ENCODE results near the gene PGAP2. TPM values are rescaled to one million over a fixed set of nuclear protein-coding genes. Genes with fewer than 3 reads are reported as not detected.

PGAP2 gene
- total RNA-seq, 6 donors from 2014 or later = 19.5 to 106 (median 25.2) TPM

DNA sequence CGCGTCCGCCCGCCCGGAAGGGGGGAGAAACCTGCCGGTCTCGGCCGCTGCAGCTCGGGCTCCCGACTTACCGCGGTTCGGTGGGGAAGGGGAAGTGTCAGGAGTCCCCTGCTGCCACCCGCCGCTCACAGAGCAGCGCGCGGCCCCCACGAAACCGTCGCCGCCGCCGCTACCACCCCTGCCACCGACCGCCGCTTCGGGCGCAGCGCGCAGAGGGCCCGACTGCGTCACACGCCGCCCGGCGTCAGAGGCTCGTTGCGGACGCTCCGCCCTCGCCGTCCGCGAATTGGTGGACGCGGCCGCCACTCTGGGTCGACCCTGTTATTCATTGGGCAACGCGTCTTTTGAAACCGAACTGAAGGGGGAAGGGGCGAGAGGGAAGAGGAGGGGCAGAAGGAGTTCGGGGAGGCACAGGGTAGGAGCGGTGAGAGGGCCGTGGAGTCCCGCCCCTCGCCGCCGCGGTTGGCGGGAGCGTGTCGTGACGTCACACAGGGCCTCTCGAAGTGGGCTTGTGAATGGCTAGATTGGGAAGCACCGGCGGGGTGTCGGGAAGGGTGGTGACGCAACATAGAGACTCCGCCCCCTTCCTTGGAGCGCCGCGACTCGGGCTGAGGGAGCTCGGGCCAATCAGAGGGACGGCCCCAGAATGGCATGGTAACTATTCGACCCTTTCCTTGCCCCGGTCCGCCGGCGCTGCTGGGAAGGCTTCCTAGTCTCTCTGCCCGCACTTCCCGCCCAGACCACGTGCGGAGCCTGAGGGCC lies 10.8 kb upstream of the PGAP2 start, which contains the start of gene NUP98:
NUP98 (minus strand) TSS at position 226 of the 762 bp plus-strand sequence. CDS start 15,437 bp downstream, outside the sequence.
- Histone ChIP-seq H3K36me3 (peaks cover 7 to 18% (median 11%) of the 10 kb centered on the region in 4 donors), H3K9me3 (no peaks in the 10 kb centered on the region), H3K4me3 (peak within 1 kb of the TSS; percentile 70 to 99 (median 86)), H3K27me3 (no peaks in the 10 kb centered on the region), H3K4me1 (peaks cover 24 to 35% (median 30%) of the 10 kb centered on the region in 4 donors), H3K27ac (peak within 1 kb of the TSS; percentile 95 to 100 (median 98))
- ATAC-seq (ENCODE audit: low FRiP score in 2 of 2) (peak; percentile 97 to 99), DNase-seq (peak; percentile 100)
- TF ChIP-seq, protein P1, sequence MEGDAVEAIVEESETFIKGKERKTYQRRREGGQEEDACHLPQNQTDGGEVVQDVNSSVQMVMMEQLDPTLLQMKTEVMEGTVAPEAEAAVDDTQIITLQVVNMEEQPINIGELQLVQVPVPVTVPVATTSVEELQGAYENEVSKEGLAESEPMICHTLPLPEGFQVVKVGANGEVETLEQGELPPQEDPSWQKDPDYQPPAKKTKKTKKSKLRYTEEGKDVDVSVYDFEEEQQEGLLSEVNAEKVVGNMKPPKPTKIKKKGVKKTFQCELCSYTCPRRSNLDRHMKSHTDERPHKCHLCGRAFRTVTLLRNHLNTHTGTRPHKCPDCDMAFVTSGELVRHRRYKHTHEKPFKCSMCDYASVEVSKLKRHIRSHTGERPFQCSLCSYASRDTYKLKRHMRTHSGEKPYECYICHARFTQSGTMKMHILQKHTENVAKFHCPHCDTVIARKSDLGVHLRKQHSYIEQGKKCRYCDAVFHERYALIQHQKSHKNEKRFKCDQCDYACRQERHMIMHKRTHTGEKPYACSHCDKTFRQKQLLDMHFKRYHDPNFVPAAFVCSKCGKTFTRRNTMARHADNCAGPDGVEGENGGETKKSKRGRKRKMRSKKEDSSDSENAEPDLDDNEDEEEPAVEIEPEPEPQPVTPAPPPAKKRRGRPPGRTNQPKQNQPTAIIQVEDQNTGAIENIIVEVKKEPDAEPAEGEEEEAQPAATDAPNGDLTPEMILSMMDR (IDR thresholded peaks at IDR 0.05) = peak in 4 of 6 experiments; percentile 4 to 53 (median 44)
- peak in 2 of 4 donors; percentile 55 to 67 for TF ChIP-seq EP300 (IDR thresholded peaks at IDR 0.05)
- TF ChIP-seq POLR2AphosphoS5 (IDR thresholded peaks at IDR 0.05) = peak; percentile 99 to 100
- TF ChIP-seq POLR2A (IDR thresholded peaks at IDR 0.05) = peak; percentile 97 to 100 (median 100)
- WGBS, 2 donors = 0% methylated on average over 36 to 68 of the region's 86 CpGs

DNA sequence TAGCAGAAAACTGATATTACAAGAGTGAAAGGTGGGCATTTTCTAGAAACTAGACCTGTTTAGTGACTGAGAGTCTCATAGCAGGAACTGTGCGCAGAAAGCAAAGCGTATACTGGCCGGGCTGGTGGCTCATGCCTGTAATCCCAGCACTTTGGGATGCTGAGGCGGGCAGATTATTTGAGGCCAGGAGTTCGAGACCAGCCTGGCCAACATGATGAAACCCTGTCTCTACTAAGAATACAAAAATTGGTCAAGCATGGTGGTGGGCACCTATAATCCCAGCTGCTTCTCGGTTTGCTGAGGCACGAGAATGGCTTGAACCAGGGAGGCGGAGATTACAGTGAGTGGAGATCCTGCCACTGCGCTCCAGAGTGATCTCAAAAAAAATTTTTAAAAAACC lies 9.2 kb upstream of the PGAP2 start:
- H3K27ac ChIP-seq = no peak overlapping the region
- TF ChIP-seq POLR2A (IDR thresholded peaks at IDR 0.05) = no peak
- TF ChIP-seq EP300 (IDR thresholded peaks at IDR 0.05) = no peak
- TF ChIP-seq, protein P1 (IDR thresholded peaks at IDR 0.05) = no peak
- TF ChIP-seq POLR2AphosphoS5 (IDR thresholded peaks at IDR 0.05) = no peak
- H3K36me3 ChIP-seq = peaks cover 0 to 2% (median under 1%) of the 10 kb centered on the region in 4 donors
- no peak overlapping the region for H3K4me3 ChIP-seq
- H3K4me1 ChIP-seq = peaks cover 24 to 35% (median 29%) of the 10 kb centered on the region in 4 donors
- DNase-seq = no peak
- no peaks in the 10 kb centered on the region for H3K27me3 ChIP-seq
- WGBS, 2 donors = 97 to 98% methylated on average over 9 of the region's 9 CpGs
- no peak for ATAC-seq (ENCODE audit: low FRiP score in 2 of 2)
- H3K9me3 ChIP-seq = no peaks in the 10 kb centered on the region

DNA sequence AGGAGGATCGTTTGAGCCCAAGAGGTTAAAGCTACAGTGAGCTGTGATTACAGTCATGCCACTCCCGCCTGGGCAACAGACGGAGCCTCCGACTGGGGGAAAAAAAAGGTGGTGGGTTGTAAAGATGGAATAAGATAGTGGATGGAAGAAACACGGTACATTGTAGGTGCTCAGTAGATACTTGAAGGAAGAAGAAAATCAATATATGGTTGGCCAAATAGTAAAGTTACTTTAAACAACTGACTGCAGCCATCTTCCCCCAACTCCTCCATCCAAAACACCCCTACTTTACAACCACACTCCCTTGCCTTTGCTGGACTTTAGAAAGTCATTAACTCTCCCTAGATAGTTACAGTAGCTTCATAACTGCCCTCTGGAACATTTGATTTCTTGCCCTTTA lies 8.5 kb upstream of the PGAP2 start:
- Histone ChIP-seq H3K36me3 (no peaks in the 10 kb centered on the region), H3K4me1 (peaks cover 16 to 27% (median 21%) of the 10 kb centered on the region in 4 donors), H3K27ac (no peak overlapping the region), H3K27me3 (no peaks in the 10 kb centered on the region), H3K4me3 (no peak overlapping the region), H3K9me3 (no peaks in the 10 kb centered on the region)
- ATAC-seq (ENCODE audit: low FRiP score in 2 of 2) (no peak), DNase-seq (no peak)
- TF ChIP-seq, protein P1 (IDR thresholded peaks at IDR 0.05) = no peak
- TF ChIP-seq POLR2AphosphoS5 (IDR thresholded peaks at IDR 0.05) (no peak), EP300 (IDR thresholded peaks at IDR 0.05) (no peak), POLR2A (IDR thresholded peaks at IDR 0.05) (no peak)
- 87 to 88% methylated on average over 4 to 5 of the region's 5 CpGs for WGBS, 2 donors

DNA sequence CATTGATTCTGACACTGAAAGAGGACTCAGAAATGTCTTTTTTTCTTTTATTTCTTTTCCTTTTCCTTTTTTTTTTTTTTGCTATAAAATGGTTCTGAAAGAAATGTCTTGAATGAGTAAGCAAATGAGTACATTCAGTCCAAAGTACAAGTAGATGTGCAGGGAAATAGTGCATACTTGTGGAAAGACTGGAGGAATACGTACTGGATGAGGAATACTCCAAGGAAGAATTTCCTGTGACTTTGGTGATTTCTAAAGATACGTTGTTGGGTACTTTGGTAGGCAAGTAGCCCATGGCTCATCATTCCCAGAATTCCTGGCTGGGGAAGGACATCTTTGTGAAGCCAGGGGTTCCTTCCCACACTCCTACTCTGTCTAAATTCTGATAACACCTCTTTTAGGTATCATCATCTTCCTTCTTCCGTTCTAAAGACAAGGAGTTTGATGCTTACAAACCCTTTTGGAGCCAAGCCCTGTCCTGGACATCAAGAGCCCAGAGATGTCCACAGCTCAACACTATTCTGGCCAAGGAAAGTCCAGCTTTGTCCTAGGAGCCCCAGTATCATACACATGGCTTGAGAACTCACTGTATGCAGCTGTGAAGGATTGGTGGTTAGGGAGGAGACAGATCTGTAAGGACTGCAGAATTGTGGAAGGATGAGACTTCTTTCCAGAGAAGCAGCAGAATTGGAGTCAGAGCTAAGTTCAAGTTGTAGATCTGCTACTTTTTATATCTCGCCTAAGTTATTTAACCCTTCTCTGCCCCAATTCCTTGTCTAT lies 6.2 kb upstream of the PGAP2 start:
- DNase-seq (no peak), ATAC-seq (ENCODE audit: low FRiP score in 2 of 2) (no peak)
- H3K9me3 ChIP-seq = no peaks in the 10 kb centered on the region
- no peak overlapping the region for H3K27ac ChIP-seq
- no peaks in the 10 kb centered on the region for H3K27me3 ChIP-seq
- TF ChIP-seq POLR2AphosphoS5 (IDR thresholded peaks at IDR 0.05) (no peak), POLR2A (IDR thresholded peaks at IDR 0.05) (no peak), EP300 (IDR thresholded peaks at IDR 0.05) (no peak)
- TF ChIP-seq, protein P1 (IDR thresholded peaks at IDR 0.05) = no peak
- WGBS, 2 donors = 79 to 87% methylated on average over 4 of the region's 4 CpGs
- no peaks in the 10 kb centered on the region for H3K36me3 ChIP-seq
- no peak overlapping the region for H3K4me3 ChIP-seq
- H3K4me1 ChIP-seq = peaks cover 4 to 9% (median 7%) of the 10 kb centered on the region in 4 donors

Measured in upper lobe of left lung (tissue), 6 donors.